DMS79 treated with DMSO at 0.1 percent for 48 hours (cell line): ENCODE results near the gene TRIM15.
"Not testable (repeated sequence)": the region's sequence is repeated elsewhere in the genome, so short reads cannot be mapped to it uniquely, and the experiment has no call there.

ENCODE experiments used
- DNase-seq: peaks from one replicate; lab custom pipeline; 2025; lab: John Stamatoyannopoulos, UW

The TRIM15 gene

DNA sequence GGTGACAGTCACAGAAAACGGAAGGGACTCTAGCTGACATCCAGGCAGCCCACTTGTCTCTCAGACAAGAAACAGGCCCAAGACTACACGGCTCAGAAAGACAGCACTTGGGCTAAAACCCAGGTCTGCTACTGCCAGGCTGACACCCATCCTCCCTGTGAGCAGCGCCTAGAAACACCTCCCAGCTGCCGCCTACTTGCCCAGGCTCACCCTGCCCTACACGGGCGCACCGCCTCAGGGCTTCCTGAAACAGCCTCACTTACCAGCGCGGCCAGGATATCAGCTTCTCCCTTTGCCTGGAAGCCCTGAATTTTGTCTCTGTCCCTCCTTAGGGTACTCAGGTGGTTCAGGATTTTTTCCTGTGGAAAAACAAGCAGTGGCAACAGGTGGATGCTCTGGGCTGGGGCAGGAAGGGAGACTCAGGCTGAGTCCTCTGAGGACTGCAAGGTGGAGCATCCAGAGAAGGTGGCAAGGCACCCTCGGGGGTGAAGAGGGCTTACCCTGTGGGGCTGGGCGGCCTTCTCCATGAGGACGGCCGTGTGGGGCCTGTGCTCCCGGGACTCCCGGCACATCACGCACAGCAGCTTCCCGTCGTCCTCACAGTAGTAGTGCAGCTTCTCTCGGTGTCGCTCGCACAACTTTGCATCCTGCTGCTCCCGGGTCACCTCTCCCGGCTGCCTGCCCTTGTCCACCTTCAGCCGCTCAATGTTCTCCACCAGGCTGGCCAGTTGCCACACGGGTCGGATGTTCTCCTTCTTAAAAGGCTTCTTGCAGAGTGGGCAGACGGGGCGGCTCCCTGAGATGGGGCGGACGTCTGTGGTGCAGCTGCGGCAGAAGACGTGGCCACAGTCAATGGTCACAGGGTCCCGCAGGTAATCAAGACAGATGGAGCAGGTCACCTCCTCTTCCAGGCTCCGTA lies 35.1 kb downstream of the TRIM15 start:
- no peak for DNase-seq

- DNase-seq, result no peak
Measured at GRCh38 chr6:30200551-30201281, 37.4 kb downstream of the TRIM15 start.

- no peak for DNase-seq
Measured at GRCh38 chr6:30202366-30202765, 39.0 kb downstream of the TRIM15 start.

DNA sequence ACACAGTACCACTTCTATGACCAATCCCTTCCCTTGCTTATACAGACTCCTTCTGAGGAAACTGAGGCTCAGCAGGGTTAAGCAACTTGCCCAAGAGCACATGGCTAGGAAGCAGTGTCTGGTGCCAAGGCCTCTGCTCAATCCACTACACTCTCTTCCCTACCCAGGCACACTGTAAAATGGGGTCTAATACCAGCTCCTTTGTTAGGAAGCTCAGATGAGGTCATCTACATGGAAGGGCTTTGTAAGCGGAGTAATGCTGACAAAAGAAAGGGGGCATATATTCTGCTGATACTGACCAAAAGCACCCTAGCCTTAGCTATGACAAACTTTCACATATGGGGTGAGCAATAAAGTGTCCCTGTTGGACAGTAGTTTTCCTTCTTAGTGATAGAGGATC lies 40.8 kb downstream of the TRIM15 start:
- no peak for DNase-seq

DNA sequence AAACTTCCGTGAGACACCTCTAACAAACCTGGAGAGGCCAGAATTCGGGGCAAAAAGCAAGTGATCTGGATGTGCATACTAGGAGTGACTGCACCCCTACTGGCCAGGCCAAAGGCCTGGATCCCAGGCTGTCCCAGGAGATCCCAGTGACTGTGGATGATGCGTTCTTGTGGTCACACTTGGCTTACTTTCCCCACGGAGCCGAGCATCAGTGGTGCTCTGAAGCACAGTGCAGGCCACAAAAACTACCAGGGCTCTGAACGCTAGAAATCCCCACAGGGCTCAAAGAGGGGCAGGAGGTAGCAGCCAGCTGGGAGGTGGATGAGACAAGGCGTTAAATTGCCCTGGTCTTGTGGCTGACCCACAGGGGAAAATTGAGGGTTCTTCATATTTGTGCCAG lies 42.8 kb downstream of the TRIM15 start:
- DNase-seq, result no peak

GRCh38 chr6:30206799-30207618 lies 43.7 kb downstream of the TRIM15 start:
- no peak for DNase-seq

GRCh38 chr6:30207619-30208295 lies 44.4 kb downstream of the TRIM15 start:
- DNase-seq, result no peak

GRCh38 chr6:30211306-30211705 lies 48.0 kb downstream of the TRIM15 start:
- DNase-seq, result no peak

- DNase-seq, result no peak
Measured at GRCh38 chr6:30211899-30212298, 48.6 kb downstream of the TRIM15 start.

GRCh38 chr6:30212865-30213666 lies 49.7 kb downstream of the TRIM15 start, which contains the start of gene TRIM26:
TSS of gene TRIM26 (minus strand) at chr6:30213406. CDS start at chr6:30199103, 14,303 bp downstream.
- DNase-seq, result peak; percentile 98

GRCh38 chr6:30213667-30213956 lies 50.3 kb downstream of the TRIM15 start:
- DNase-seq, result no peak

GRCh38 chr6:30213957-30214656 lies 50.8 kb downstream of the TRIM15 start:
- DNase-seq, result peak; percentile 52

GRCh38 chr6:30214657-30214982 lies 51.3 kb downstream of the TRIM15 start:
- no peak for DNase-seq

DNA sequence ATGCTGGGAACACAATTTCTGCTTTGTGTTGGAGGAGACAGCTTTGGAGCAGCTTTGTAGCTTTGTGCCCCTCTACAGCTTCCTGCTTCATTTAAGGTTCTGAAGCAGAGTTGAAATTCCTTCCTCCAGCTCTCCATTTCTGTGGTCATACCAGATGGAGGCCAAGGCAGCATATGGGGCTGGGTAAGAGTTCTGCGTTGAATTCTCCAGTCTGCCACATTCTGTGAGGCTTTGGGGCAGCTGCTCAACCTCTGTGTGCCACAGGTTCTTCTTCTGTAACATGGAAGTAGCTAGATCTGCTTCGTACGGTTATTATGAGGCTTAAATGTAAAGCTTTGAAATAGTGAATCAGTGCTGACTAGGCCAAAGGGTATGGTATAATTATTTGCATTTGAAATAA lies 52.8 kb downstream of the TRIM15 start:
- DNase-seq, result no peak

- peak; percentile 69 for DNase-seq
Measured at GRCh38 chr6:30219244-30219643, 55.9 kb downstream of the TRIM15 start.

DNA sequence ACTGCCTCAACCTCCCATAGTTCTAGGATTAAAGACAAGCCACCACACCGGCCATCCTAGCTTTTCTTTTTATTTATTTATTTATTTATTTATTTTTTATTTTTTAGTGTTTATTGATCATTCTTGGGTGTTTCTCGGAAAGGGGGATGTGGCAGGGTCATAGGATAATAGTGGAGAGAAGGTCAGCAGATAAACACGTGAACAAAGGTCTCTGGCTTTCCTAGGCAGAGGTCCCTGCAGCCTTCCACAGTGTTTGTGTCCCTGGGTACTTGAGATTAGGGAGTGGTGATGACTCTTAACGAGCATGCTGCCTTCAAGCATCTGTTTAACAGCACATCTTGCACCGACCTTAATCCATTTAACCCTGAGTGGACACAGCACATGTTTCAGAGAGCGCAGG lies 58.0 kb downstream of the TRIM15 start:
- DNase-seq, result not testable (repeated sequence)

GRCh38 chr6:30221956-30222355 lies 58.6 kb downstream of the TRIM15 start:
- DNase-seq, result not testable (repeated sequence)
